Peyer's patch (tissue), 4 donors: ENCODE measurements around the gene PTPRK. TPM values are rescaled to one million over a fixed set of nuclear protein-coding genes. Genes with fewer than 3 reads are reported as not detected.
A peak's percentile ranks its signal among the peaks of the same experiment; 100 is the strongest.

Experiments used
- DNase-seq, 3 donors: peaks; one replicate each; pipeline ENCODE4 v3.0.0-alpha.2; 2017 to 2019
- H3K27ac ChIP-seq, 4 donors: fragments of 200-600 bp; sonication (generic); one replicate each; pipeline ENCODE4 v1.5.1; 2016 to 2019
- H3K27me3 ChIP-seq, 2 donors: fragments of 200-600 bp; sonication (generic); one replicate each; pipeline ENCODE4 v1.5.1; 2019
- H3K36me3 ChIP-seq, 3 donors: fragments of 200-600 bp; sonication (generic); one replicate each; pipeline ENCODE4 v1.5.1; 2016 to 2019
- H3K4me1 ChIP-seq, 4 donors: fragments of 200-600 bp; sonication (generic); one replicate each; pipeline ENCODE4 v1.5.1; 2016 to 2019
- H3K4me3 ChIP-seq, 4 donors: fragments of 200-600 bp; sonication (generic); 1 replicate in 3 of 4; 2 replicates in 1 of 4; pipeline ENCODE4 v1.5.1; 2016 to 2019; ENCODE audit warnings: mild to moderate bottlenecking in 1 of 4
- H3K9me3 ChIP-seq, 4 donors: fragments of 200-600 bp; sonication (generic); one replicate each; pipeline ENCODE4 v1.5.1; 2016 to 2019; ENCODE audit warnings: mild to moderate bottlenecking in 1 of 4
- POLR2A ChIP-seq, 2 donors: fragments of 450-650 bp; IDR thresholded peaks; one replicate each; pipeline ENCODE4 v1.5.1; 2017; ENCODE audit warnings: antibody characterized with exemption in 2 of 2, mild to moderate bottlenecking in 2 of 2, moderate library complexity in 2 of 2
- total RNA-seq, 4 donors: library from RNA; depleted of rRNA; stranded (reverse); fragments of >200 nt; gene quantifications; one replicate each; pipeline ENCODE4 v1.1.0, GENCODE V29; 2016
- TF ChIP-seq, protein P1 (sequence below), 6 experiments: fragments of 450-650 bp in 4 of 6; fragments of 200-600 bp in 2 of 6; sonication (generic) in 1 of 6; IDR thresholded peaks; one replicate each; pipeline ENCODE4 v1.5.1; 2017 to 2019; ENCODE audit warnings: antibody characterized with exemption in 6 of 6, mild to moderate bottlenecking in 3 of 6, moderate library complexity in 1 of 6

PTPRK gene
- total RNA-seq, 4 donors from 2014 or later: 109 to 192 (median 153) TPM

DNA sequence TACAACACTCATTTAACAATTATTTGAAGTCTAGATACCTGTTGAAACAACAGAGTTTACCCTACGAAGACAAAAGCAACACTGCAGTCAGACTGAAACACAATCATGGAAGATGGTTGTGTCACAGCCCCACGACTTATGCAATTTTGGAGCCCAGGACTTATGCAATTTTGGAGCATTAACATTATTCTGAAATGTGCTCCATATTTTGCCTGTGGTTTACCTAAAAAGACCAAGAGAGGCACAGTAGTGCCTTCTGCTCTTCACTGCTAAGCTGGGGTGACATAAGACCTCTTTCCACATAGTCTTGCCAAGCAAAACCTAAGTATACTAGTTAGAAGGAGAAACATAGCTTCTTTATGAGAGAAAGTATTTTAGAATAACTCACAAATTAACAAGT is 216.5 kb downstream of the PTPRK start:
- no peaks in the 10 kb centered on the region for H3K27me3 ChIP-seq
- no peaks in the 10 kb centered on the region for H3K4me1 ChIP-seq
- H3K9me3 ChIP-seq: no peaks in the 10 kb centered on the region
- no peaks in the 10 kb centered on the region for H3K36me3 ChIP-seq
- no peak overlapping the region for H3K27ac ChIP-seq
- H3K4me3 ChIP-seq: no peak overlapping the region
- DNase-seq: no peak
- TF ChIP-seq, protein P1, sequence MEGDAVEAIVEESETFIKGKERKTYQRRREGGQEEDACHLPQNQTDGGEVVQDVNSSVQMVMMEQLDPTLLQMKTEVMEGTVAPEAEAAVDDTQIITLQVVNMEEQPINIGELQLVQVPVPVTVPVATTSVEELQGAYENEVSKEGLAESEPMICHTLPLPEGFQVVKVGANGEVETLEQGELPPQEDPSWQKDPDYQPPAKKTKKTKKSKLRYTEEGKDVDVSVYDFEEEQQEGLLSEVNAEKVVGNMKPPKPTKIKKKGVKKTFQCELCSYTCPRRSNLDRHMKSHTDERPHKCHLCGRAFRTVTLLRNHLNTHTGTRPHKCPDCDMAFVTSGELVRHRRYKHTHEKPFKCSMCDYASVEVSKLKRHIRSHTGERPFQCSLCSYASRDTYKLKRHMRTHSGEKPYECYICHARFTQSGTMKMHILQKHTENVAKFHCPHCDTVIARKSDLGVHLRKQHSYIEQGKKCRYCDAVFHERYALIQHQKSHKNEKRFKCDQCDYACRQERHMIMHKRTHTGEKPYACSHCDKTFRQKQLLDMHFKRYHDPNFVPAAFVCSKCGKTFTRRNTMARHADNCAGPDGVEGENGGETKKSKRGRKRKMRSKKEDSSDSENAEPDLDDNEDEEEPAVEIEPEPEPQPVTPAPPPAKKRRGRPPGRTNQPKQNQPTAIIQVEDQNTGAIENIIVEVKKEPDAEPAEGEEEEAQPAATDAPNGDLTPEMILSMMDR (IDR thresholded peaks at IDR 0.05): no peak
- no peak for TF ChIP-seq POLR2A (IDR thresholded peaks at IDR 0.05)

DNA sequence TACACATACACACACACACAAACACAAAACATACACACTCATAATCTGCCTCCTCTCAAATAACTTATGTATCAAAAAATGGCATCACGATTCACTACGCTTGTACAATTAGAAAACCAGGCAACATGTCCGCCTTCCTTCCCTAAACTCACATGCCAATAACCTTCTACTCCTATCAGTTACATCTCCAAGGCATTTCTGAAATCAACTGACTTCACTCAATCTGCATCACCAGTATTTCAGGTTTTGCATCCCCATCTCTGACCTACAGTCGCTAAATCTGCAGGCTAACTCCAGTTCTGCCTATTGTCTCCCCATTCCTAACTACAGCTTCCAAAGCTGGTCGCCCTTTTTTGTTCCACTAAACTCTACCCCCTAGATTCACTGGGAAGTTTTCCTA is 217.5 kb downstream of the PTPRK start:
- TF ChIP-seq, protein P1 (IDR thresholded peaks at IDR 0.05): no peak
- TF ChIP-seq POLR2A (IDR thresholded peaks at IDR 0.05): no peak
- no peaks in the 10 kb centered on the region for H3K36me3 ChIP-seq
- no peak overlapping the region for H3K4me3 ChIP-seq
- H3K9me3 ChIP-seq: no peaks in the 10 kb centered on the region
- no peaks in the 10 kb centered on the region for H3K4me1 ChIP-seq
- no peaks in the 10 kb centered on the region for H3K27me3 ChIP-seq
- no peak overlapping the region for H3K27ac ChIP-seq
- no peak for DNase-seq

DNA sequence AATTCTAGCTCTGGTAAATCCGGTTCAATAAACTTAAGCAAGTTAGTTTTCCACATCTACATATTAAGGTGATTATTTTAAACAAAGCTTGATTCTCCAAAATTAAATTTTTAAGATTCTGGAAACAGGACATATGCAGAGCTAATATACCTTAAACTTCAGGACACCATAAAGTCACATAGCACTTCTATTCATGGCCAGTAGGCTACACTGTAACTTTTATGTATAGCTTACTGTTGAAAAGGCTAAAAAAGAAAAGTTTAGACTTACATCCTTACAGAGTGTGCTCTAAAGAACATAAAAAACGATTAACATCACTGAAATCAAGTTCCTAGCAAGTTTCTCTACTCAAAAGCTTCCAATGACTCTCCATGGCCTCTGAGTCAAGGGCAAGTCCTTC is 224.7 kb downstream of the PTPRK start:
- H3K4me1 ChIP-seq: no peaks in the 10 kb centered on the region
- no peak overlapping the region for H3K4me3 ChIP-seq
- no peaks in the 10 kb centered on the region for H3K27me3 ChIP-seq
- TF ChIP-seq POLR2A (IDR thresholded peaks at IDR 0.05): no peak
- TF ChIP-seq, protein P1 (IDR thresholded peaks at IDR 0.05): peak in 1 of 6 experiments; percentile 5
- no peaks in the 10 kb centered on the region for H3K36me3 ChIP-seq
- no peaks in the 10 kb centered on the region for H3K9me3 ChIP-seq
- DNase-seq: no peak
- H3K27ac ChIP-seq: no peak overlapping the region

DNA sequence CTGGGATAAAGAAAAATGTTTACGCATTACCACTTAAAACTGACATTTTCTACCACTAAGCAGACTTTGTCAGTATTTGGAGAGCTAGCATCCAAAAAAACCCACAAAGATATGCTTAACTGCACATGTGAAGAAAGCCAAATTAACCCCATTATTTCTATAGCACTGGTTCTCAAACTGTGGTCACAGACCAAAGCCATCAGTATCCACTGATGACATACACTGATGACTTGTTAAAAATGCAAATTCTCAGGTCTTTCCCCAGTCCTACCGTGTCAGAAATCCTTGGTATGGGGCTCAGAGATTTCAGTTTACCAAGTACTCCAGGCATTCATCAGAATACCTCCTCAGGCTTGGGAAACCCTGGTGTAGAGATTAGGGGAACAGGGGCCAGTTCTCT is 230.2 kb downstream of the PTPRK start:
- no peak for TF ChIP-seq POLR2A (IDR thresholded peaks at IDR 0.05)
- TF ChIP-seq, protein P1 (IDR thresholded peaks at IDR 0.05): no peak

DNA sequence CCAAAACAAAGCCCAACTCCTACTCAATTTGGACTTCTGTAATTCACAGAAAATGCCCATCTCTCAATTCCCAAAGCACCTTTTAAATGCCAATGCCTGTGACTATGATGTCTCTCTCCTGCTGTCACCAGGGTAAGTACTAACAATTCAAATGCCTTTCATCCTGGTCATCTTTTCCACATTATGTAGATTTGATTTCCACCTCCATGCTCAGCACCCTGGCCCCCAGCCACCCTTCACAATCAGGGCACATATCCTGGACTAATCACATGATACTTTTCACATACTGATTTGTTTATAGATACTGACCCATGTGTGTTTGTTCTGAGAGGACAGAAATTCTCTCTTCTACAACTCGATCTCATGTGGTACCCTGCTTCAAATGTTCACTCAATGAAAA is 236.3 kb downstream of the PTPRK start:
- no peaks in the 10 kb centered on the region for H3K9me3 ChIP-seq
- H3K27me3 ChIP-seq: no peaks in the 10 kb centered on the region
- no peak overlapping the region for H3K27ac ChIP-seq
- TF ChIP-seq, protein P1 (IDR thresholded peaks at IDR 0.05): no peak
- no peak for TF ChIP-seq POLR2A (IDR thresholded peaks at IDR 0.05)
- no peak for DNase-seq
- H3K4me3 ChIP-seq: no peak overlapping the region
- no peaks in the 10 kb centered on the region for H3K36me3 ChIP-seq
- no peaks in the 10 kb centered on the region for H3K4me1 ChIP-seq

More for the DNA sequence above, 230.2 kb downstream of the PTPRK start:
- no peak overlapping the region for H3K27ac ChIP-seq
- no peak overlapping the region for H3K4me3 ChIP-seq
- no peaks in the 10 kb centered on the region for H3K36me3 ChIP-seq
- no peak for DNase-seq
- H3K9me3 ChIP-seq: no peaks in the 10 kb centered on the region
- H3K4me1 ChIP-seq: no peaks in the 10 kb centered on the region
- H3K27me3 ChIP-seq: no peaks in the 10 kb centered on the region

DNA sequence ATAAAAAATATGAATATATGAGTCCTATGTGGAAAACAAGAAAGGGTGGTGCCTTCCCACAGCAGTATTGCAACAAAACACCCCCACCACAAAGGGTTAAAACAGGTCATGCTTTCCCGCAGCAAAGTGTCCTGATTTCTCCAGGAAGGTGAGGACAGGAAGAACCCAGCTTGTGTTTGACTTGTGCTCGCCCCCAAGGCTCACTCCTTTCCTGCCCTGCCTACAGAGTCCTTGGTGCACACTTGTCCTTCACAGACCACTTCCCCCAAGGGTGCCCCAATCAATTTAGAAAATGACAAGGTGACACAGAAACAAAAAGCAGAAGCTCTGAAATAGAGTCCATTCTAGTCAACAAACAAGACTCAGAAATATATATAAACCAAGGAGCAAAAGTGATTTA is 237.4 kb downstream of the PTPRK start:
- Histone ChIP-seq H3K27ac (no peak overlapping the region), H3K4me1 (no peaks in the 10 kb centered on the region), H3K4me3 (no peak overlapping the region), H3K27me3 (no peaks in the 10 kb centered on the region), H3K9me3 (no peaks in the 10 kb centered on the region), H3K36me3 (no peaks in the 10 kb centered on the region)
- DNase-seq: no peak
- no peak for TF ChIP-seq POLR2A (IDR thresholded peaks at IDR 0.05)
- TF ChIP-seq, protein P1 (IDR thresholded peaks at IDR 0.05): no peak
